Measurements from ENCODE around the gene SETD1B. TPM values are rescaled to one million over a fixed set of nuclear protein-coding genes. Genes with fewer than 3 reads are reported as not detected.

Gene SETD1B
- total and polyA plus RNA-seq, 11 donors, result 6.2 to 17.0 (median 9.3) TPM

DNA sequence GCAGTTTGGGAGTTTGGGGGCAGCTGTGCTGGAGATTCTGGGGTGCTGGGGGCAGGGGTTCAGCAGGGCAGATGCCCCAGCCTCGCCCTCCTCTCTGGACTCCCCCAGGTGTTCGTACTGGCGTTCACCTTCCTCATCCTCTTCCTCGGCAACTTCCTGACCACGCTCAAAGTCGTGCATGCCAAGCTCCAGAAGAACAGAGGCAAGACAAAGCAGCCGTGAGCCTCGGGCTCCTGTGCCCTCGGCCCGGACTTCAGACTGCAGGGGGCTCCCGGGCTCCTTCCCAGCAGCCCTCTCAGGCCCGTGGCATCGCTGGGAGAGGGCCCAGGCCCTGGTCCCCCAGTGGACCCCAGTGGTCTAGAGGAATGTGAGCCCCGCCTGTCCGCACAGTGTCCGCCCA lies 28.3 kb upstream of the SETD1B start:
- peaks cover 0 to 19% (median 4%) of the 10 kb centered on the region in 9 donors for H3K36me3 ChIP-seq
- no peak overlapping the region for H3K27ac ChIP-seq
- ATAC-seq, result no peak
- peaks cover 0 to 41% (median 12%) of the 10 kb centered on the region in 12 donors for H3K4me1 ChIP-seq
- intact Hi-C loops (cut with DNase I), result loop anchor here in 6 of 10 donors (2.0 to 5.0 kb wide), 3 partner anchors 17 to 73 kb away; partner anchors contain the start of gene RHOF (in 2 of the 6)
- H3K4me3 ChIP-seq, result no peak overlapping the region
- no peak for DNase-seq
- H3K27me3 ChIP-seq, result no peaks in the 10 kb centered on the region
- 83 to 87% (median 86%) methylated on average over 12 to 16 of the region's 16 CpGs for WGBS, 4 donors
- no peak for TF ChIP-seq POLR2A (IDR thresholded peaks at IDR 0.05)
- TF ChIP-seq, protein P1, sequence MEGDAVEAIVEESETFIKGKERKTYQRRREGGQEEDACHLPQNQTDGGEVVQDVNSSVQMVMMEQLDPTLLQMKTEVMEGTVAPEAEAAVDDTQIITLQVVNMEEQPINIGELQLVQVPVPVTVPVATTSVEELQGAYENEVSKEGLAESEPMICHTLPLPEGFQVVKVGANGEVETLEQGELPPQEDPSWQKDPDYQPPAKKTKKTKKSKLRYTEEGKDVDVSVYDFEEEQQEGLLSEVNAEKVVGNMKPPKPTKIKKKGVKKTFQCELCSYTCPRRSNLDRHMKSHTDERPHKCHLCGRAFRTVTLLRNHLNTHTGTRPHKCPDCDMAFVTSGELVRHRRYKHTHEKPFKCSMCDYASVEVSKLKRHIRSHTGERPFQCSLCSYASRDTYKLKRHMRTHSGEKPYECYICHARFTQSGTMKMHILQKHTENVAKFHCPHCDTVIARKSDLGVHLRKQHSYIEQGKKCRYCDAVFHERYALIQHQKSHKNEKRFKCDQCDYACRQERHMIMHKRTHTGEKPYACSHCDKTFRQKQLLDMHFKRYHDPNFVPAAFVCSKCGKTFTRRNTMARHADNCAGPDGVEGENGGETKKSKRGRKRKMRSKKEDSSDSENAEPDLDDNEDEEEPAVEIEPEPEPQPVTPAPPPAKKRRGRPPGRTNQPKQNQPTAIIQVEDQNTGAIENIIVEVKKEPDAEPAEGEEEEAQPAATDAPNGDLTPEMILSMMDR (IDR thresholded peaks at IDR 0.05), result no peak
- H3K9me3 ChIP-seq, result no peaks in the 10 kb centered on the region

DNA sequence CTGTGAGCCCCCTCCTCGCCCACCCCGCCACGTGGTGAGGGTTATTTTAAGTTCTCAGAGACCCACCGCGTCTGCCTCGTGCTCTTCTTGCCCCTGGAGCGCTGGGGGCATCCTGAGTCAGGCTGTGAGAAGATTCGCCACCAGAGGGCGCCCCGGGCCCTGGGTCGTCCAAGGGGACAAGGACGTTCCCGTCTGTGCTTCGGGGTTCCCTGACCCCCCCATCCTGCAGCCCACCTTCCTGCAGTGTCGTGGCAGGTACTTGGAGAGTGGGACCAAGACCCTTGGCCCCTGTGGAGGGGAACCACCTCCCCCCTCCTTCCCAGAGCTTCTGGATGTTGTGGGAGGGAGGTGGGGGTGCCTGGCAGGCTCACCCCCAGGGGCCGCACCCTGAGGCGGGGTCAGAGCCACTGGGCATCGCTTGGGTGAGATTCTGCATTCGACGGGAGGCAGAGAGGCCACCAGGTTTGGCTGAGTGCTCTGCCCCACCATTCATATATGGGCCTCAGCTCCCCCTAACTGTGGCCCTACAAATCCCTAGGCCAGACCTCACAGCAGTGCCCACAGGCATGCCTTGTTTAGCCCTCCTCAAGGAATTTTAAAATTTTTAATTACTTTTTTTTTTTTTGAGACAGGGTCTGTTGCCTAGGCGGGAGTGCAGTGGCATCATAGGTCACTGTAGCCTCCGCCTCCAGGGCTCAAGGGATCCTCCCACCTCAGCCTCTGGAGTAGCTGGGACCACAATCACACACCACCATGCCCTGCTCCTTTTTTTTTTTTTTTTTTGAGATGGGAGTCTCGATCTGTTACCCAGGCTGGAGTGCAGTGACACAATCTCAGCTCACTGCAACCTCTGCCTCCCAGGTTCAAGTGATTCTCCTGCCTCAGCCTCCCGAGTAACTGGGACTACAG lies 27.4 kb upstream of the SETD1B start:
- DNase-seq (peak; percentile 77 to 92 (median 83)), ATAC-seq (peak in 3 of 4 donors; percentile 47 to 63 (median 54))
- Histone ChIP-seq H3K4me3 (no peak overlapping the region), H3K27me3 (no peaks in the 10 kb centered on the region), H3K9me3 (no peaks in the 10 kb centered on the region), H3K4me1 (peaks cover 0 to 32% (median 12%) of the 10 kb centered on the region in 12 donors), H3K36me3 (peaks cover 0 to 25% (median 5%) of the 10 kb centered on the region in 9 donors), H3K27ac (peak overlapping the region in 1 of 12 donors; percentile 8)
- WGBS, 4 donors, result 22 to 33% (median 28%) methylated on average over 23 to 24 of the region's 24 CpGs
- TF ChIP-seq, protein P1 (IDR thresholded peaks at IDR 0.05), result peak; percentile 76 to 92 (median 87)
- no peak for TF ChIP-seq POLR2A (IDR thresholded peaks at IDR 0.05)
- intact Hi-C loops (cut with DNase I), result loop anchor here in 6 of 10 donors (1.0 to 5.0 kb wide), 5 partner anchors 16 to 80 kb away; partner anchors contain the start of gene RHOF (in 1 of the 6)

DNA sequence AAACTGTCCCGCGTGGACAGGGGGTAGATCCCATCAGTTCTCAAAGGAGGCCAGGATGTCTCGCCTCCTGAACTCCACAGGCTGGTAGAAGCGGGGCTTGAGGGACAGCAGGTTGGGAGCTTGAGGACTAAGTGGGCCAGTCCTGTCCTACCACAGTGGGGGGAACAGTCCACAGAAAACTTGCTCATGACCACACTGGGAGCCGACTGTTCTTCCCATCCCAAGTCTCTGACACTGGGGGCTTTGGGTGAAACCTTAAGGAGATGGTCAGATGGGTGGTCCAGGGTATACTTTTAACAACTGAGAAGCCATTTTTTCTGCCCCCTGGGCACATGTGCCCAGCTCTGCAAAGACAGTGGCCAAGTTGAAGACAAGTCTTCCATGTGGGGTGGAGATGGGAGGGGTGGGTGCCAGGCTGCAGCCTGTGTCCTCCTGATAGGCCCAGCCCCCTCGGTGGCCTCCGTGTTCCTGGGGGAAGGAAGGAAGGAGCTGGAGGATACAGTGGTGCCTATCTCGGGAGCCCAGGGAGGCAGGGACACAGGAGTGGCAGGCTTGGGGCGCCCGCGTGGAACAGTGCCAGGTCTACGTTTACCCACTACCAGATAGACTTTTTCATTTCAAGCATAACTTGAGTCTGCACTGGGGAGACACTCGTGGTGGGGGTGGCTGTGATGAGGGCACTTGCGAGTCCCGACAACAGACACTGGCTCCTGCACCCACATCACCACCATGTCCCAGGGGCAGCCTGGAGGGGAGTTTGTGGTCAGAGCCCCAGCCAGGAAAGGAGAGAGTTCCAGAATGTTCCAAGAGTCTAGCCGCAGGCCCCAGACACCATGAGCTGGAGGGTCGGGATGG lies 25.0 kb upstream of the SETD1B start:
- TF ChIP-seq, protein P1 (IDR thresholded peaks at IDR 0.05), result no peak
- TF ChIP-seq POLR2A (IDR thresholded peaks at IDR 0.05), result no peak
- WGBS, 4 donors, result 78 to 83% (median 80%) methylated on average over 10 to 17 of the region's 17 CpGs
- ATAC-seq (no peak), DNase-seq (no peak)
- H3K4me3 ChIP-seq, result no peak overlapping the region
- H3K9me3 ChIP-seq, result no peaks in the 10 kb centered on the region
- H3K27ac ChIP-seq, result no peak overlapping the region
- H3K36me3 ChIP-seq, result peaks cover 0 to 25% (median 5%) of the 10 kb centered on the region in 9 donors
- intact Hi-C loops (cut with DNase I), result loop anchor here in 5 of 10 donors (5.0 kb wide), 1 partner anchor 34 kb away; no protein-coding TSS in a partner anchor
- H3K27me3 ChIP-seq, result no peaks in the 10 kb centered on the region
- peaks cover 0 to 30% (median 15%) of the 10 kb centered on the region in 12 donors for H3K4me1 ChIP-seq

Data from heart left ventricle (tissue), 16 donors.